GM21381 (cell line): Measurements from ENCODE around the gene CDKL1.
"Not testable (repeated sequence)": the region's sequence is repeated elsewhere in the genome, so short reads cannot be mapped to it uniquely, and the experiment has no call there.

Source experiments
- ATAC-seq: cut with Tn5 transposase; IDR thresholded peaks from one replicate; pipeline ENCODE4 v1.9.1; 2021; ENCODE audit warnings: mild to moderate bottlenecking, moderate library complexity; ENCODE audit not compliant: unreplicated experiment

CDKL1 gene

DNA sequence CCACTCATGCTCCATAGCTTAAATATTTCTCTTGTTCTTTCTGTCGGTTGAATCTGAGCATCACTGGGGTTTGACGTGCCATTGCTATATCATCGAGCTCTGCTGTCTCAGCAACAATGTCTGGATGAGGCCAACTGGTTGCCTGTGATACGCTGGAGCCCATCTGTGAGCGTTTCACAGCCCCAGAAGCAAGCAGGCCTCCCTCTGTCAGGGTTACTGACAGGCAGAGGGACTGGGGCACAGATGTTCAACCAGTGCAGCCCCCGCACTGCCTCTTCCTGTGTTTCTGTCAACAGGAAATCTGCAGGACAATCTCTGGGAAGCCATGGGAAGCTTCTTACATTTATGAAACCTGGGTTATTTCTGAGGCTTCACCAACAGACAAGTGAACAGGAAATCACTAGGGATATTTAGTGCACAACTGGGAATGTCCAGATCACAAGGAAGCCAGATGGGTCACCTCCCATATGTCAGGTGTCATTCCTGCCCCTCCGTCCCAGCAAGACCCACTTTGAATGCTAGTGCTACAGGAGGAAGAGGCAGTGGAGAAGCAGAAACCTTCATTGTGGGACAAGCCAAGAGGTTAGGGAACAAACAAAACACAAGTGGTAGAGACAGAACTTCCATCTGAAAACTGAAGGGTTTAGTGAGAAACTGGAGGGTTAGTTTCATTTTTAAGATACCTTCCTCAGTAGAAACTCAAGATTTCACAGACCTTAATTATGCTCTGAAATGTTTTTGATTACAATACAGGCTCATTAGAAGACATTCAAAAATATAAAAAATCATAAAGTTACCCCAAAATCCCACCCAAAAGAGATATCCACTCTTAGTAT, 60.5 kb downstream of the CDKL1 start:
- no peak for ATAC-seq

DNA sequence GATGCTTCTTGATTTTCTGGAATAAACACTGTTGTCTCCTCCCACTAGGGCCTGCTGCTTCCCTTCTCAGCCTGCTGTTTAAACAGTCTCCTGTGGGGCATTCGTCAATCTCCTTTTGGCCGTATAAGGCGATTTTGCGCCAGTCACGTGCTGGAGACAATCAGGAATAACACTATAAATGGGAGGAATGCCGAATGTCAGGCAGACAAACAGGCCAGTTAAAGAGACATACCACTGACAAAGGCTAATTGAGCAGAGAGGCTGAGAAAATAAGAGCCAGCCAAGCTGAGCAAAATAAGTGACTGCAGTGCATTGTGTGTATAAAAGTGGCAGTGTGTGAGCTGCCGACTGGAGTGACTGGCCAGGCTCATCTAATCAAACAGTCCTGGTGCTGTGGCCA, 61.3 kb downstream of the CDKL1 start:
- ATAC-seq: no peak

DNA sequence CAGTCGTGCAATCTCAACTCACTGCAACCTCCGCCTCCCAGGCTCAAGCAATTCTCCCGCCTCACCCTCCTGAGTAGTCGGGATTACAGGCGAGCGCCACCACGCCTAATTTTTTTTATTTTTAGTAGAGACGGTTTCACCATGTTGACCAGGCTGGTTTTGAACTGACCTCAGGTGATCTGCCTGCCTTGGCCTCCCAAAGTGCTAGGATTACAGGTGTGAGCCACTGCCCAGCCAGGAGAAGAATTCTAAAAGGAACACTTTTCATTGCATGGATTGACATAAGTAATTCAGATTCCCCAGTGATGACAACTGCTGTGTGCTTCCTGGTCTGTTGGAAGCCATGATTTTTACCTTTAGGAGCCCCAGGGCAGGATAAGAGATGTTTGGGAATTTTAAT, 62.5 kb downstream of the CDKL1 start:
- no peak for ATAC-seq

DNA sequence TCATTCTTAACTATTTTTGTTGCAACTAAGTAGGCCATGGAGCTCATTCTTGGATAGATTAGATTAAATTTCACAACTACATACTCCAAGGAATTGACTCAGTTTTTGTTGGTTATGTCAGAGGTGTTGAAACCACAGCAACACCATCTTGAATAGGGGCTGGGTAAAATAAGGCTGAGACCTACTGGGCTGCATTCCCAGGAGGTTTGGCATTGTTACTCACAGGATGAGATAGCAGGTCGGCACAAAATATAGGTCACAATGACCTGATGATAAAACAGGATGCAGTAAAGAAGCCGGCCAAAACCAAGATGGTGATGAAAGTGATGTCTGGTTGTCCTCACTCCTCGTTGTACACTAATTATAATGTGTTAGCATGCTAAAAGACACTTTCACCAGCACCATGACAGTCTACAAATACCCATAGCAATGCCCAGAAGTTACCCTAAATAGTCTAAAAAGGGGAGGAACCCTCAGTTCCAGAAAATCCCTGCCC, 63.6 kb downstream of the CDKL1 start:
- ATAC-seq: no peak

DNA sequence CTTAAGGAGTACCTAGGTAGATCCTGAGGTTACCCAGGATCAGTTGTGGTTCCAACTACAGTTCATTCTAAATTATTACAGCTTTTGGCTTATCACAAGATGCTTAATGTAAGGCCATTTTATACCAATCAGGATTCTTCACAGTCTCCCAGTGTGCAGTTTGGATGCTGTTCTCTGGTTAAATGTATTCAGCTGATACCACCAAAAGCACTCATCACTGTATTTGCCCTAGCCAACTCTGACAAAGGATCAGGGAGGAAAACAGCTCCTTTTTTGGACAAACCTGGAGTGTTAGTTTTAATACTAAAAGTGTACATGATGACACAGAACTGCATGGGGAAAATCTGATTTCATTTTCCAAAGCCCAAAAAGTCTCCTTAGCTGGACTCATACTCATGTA, 65.1 kb downstream of the CDKL1 start:
- no peak for ATAC-seq

DNA sequence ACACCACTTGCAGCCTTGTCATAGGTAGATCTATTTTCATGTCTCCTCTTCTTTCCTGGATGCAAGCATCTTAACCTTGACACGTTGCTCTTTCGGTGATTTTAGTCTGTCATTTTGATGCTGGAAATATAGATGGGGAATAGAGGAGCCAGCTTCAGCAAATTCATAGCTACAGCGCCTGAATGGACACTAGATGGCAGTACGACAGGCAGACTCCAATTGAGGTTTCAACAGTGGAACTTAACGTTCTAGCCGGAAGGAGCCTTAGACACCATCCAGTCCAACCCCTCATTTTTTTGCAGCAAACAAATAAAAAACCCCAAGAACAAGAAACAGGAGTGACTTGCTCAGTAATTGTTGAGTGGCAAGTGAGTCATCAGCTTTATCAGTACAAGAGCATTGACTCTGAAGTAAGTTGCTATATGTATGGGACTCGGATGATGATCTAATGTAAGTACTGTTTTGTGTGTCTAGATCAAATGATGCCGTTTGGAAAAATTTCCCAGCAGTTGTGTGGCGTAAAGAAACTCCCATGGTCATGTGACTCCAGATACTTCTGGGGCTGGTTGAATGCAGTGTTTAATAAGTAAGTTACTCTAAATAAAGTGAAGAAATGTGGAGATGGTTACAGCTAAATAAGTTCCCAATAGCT, 75.5 kb downstream of the CDKL1 start:
- peak; percentile 94 for ATAC-seq

DNA sequence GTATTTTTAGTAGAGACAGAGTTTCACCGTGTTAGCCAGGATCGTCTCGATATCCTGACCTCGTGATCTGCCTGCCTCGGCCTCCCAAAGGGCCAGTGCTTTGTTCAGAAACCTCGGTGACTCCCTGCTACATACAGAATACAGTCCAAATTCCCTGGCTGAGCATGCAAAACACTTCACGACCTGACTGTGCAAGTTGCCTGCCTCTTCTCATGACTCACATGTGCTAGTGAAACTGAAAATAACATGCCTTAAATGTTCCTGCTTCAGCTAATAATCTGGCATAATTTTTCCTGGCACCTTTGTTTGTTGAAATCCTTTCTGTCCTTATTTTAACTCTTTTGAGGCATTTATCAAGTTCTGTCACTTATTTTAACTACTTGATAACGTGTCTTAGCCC, 76.4 kb downstream of the CDKL1 start:
- peak; percentile 32 for ATAC-seq

DNA sequence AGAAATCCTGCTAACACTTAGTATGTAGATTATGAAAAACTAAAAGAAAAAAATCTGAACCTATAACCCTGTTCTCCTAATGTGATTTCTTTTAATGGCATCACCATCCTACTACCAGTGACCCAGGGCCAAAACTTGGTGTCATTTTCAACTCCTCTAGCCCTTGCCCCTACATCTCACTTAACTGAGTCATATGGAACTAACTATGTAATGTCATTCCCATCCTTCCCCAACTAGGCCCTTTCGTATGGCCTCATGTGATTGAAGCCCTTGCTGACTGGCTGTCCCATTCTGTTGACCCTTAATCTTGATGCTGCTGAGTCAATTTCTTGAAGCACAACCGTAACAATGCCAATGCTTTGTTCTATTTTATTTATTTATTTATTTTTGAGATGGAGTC, 77.0 kb downstream of the CDKL1 start:
- no peak for ATAC-seq

DNA sequence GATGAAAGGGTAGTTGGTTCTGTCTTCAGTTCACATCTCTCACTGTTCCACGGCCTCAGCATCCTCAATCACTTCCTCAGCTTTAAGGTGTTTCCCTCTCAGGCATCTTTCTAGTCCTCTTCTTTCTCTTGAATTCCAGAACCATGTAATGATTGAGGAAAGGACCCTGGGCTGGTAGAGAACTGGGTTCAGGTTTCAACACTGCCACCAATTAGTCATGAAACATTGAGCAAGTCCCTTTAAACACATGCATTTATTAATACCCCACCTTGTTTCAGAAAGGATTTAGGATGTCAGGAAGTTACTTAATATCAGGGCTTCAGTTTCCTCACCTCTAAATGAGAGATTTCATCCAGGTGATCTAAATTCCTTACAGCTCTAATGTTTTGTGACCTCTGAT, 77.4 kb downstream of the CDKL1 start:
- no peak for ATAC-seq

DNA sequence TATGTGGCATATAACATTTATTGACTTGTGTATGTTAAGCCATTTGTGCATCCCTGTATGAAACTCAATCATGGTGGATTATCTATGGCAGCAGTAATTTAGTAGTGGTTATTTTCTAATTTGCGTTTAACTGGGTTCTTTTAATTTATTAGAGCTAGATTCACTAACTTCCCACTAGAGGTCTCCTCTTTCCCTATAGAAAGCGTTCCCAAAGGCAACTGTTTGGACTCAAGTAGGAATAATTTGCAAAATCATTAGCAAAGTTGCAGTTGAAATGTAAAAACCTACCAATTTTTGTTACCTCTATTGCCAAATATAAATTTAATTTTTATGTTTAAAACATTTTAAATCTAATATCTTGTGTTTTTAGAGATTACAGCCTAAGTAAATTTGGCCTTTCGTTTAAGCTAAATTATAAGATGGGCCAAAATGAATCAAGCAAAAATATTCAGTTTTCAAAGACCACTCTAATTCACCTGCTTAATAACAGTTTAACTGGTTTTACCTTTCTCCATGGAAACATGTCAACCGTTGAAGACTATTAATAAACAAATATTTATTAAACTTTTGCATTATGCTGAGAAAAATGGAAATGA, 78.6 kb downstream of the CDKL1 start:
- ATAC-seq: no peak

DNA sequence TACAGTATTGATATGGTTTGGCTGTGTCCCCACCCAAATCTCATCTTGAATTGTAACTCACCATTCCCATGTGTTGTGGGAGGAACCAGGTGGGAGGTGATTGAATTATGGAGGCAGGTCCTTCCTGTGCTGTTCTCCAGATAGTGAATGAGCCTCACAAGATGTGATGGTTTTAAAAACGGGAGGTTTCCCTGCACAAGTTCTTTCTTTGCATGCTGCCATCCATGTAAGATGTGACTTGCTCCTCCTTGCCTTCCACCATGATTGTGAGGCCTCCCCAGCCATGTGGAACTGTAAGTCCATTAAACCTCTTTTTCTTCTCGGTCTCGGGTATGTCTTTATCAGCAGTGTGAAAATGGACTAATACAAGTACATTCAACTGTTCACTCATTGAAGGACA, 82.6 kb downstream of the CDKL1 start:
- ATAC-seq: not testable (repeated sequence)

DNA sequence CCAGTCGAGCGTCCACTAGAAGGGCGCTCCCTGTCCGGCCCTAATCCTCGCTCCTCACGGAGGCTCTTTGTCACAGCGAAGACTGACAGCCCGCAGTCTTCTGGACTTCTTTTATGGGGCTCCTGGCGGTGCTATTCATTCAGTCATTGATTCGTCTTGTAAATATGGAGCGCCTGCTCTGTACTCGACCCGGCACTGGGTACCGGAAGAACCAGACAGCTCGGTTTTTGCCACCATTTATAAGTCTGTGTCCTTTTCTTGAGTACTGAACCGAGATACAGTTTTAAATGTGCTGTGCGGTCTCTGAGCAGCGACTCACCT, 84.0 kb downstream of the CDKL1 start:
- no peak for ATAC-seq

DNA sequence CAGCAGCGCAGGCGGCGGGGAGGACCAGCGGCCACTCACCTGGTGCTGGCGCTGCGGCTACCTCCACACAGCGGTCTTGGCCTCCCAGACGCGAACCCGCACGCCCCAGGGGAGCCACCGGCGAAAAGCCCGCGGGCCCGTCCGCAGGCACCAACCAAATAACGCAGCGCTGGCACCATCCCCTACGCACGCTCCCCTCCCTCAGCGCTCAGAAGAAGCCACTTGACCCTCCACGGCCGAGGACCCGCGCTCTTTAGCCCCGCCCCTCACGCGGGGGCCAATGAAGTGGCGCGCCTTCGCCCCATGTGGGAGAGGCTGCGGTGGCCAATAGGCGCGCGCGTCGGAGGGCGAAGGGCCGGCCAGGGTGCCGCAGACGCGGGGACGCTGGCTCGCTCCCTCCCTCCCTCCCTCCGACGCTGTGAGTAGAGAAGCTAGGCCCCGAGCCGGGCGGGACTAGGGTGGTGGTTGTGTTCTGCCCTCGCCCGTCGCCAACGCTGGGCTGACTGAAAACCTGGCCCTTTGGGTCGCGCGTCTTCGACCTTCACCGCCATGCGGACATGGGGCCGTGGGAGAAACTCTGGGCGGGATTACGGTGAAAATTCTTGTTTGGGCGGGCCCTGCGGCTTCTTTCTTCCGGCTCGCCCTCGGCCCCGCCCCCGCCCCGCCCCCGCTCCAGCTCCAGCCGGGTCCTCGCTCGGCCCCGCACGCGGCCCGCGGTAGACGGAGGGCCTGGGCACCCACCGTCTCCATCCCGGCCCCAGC, 84.5 kb downstream of the CDKL1 start, which contains the start of the genes DMAC2L and L2HGDH:
Gene DMAC2L, plus strand, starts transcription at position 353 of the 762 bp plus-strand sequence. CDS start 9,164 bp downstream, outside the sequence.
Gene L2HGDH, minus strand, starts transcription at position 258 of the 762 bp plus-strand sequence. Its CDS starts 79 bp downstream, at position 179.
- peak; percentile 94 for ATAC-seq

DNA sequence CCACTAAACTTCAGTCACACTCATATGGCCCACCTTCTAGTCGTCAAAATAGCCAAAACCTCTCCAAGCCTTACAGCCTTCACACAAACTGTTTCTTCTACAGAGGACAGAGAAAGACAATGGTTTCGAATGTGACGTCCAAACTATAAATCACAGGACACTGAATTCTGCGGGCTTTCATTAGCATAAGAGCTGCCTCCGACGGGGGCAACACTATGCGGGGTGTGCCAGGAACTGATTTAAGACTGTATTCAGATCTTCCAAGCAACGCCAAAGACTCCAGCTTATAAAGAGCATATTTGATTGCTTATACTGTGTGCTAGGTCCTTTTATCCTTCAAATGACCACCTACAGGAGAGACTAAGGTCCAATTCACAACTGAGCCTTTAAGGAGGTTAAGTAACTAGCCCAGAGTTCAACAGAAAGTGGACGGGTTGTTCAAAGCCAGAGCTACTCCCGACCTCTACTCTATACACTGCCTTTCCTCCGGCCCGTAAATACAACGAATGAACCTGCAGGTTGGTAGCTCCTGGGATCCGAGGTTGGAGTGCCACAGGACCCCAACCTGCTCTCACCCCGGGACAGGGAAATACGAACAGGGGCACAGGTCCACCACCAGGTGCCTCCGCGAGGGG, 85.2 kb downstream of the CDKL1 start:
- ATAC-seq: no peak

DNA sequence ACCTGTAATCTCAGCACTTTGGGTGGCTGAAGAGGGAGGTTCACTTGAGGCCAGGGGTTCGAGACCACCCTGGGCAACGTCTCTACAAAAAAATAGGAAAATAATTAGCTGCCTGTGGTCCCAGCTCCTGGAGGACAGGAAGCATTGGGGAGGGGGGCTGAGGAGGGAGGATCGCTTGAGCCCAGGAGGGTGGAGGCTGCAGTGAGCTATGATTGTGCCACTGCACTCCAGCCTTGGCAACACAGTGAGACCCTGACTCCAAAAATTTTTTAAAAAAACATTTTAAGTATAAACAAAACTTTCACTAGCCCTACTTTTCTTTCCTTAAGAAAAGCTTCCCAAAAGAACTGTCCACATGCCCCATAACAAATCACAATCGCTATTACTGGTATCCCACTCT, 86.2 kb downstream of the CDKL1 start:
- no peak for ATAC-seq

DNA sequence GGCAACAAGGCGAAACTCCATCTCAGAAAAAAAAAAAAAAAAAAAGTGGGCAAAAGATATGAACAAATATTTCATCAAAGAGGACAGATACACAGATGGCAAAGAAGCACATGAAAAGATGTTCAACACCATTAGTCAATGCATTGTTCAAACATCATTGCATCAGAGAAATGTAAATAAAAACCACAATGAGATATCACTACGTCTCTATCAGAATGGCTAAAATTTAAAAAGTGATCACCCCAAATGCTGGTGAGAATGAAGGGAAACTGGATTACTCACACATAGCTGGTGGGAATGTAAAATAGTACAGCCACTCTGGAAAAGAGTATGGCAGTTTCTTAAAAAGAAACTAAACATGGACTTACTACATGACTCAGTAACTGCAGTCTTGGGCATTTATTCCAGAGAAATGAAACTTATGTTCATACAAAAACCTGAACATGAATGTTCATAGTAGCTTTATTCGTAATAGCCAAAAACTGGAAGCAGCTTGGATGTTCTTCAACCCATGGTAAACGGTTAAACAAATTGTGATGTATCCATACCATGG, 88.2 kb downstream of the CDKL1 start:
- ATAC-seq: no peak

DNA sequence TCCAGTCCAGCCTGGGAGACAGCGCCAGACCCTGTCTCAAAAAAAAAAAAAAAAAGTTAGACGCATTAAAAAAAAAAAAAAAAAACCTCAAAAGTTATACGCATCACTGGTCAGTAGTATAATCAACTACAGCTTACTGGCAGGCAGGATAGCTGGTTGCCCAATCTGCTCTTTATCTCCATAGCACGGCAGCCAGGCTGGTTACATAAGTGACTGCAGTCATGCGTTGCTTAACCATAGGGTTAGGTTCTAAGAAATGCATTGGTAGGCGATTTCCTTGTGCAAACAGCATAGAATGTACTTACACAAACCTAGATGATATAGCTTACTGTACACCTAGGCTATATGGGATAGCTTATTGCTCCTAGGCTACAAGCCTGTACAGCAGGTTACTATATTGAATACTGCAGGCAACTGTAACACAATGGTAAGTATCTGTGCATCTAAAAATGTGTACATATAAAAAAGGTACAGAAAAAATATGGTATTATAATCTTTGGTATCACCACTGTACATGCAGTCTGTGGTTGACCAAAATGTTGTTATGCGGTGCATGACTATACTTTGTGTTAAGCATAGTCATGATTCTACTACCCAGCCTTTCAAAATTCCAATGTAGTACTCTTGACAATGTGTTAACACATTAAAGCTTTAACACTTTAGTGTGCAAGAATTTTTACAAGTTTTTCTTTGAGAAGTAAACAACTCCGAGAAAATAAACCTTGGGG, 92.8 kb downstream of the CDKL1 start:
- ATAC-seq: no peak

DNA sequence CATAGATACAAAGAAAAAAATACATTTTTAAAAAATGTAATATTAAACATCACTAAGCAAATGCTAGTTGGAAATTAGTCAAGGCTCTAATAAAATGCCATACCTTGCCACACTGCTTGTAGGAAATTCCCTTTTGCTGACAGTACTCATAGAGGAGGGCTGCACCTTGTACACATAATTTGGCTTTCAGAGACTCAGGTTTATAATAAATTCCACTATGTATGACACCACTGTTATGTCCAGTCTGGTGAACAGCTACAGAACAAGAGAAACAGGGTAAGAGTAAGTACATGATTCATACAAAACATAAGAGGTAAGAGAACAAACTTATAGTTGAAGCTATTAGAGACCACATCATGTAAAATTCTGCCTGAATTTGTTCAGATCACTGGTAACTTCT, 94.8 kb downstream of the CDKL1 start:
- ATAC-seq: no peak

DNA sequence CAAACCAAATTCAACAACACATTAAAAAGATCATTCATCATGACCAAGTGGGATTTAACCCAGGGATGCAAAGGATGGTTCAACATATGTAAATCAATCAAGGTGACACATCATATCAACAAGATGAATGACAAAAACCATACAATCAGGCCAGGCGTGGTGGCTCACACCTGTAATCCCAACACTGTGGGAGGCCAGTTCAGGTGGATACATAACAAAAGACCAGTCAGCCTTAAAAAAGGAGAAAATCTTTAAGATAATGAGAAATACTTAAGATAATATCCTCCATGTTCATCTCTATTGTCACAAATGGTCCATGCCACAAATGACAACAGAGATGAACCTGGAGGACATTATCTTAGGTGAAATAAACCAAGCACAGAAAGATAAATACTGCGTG, 97.1 kb downstream of the CDKL1 start:
- no peak for ATAC-seq

DNA sequence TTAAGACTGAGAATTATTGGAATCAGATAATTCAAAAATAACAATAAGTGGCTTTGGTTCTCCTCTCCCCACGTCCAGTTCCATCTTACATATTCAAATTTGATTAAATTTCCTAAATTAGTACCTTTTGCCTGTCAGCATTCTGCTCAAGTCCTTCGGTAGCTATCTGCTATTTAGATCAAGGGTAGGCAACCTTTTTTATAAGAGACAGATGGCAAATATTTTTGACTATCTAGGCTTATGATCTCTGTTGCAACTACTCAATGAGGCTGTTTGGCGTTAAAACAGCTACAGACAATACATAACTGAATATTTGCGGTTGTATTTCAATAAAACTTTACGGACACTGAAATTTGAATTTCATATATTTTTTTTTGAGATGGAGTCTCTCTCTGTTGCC, 106.4 kb downstream of the CDKL1 start:
- ATAC-seq: no peak
